ENCODE results near the gene TEPSIN. TPM values are rescaled to one million over a fixed set of nuclear protein-coding genes. Genes with fewer than 3 reads are reported as not detected.

TEPSIN gene, protein sequence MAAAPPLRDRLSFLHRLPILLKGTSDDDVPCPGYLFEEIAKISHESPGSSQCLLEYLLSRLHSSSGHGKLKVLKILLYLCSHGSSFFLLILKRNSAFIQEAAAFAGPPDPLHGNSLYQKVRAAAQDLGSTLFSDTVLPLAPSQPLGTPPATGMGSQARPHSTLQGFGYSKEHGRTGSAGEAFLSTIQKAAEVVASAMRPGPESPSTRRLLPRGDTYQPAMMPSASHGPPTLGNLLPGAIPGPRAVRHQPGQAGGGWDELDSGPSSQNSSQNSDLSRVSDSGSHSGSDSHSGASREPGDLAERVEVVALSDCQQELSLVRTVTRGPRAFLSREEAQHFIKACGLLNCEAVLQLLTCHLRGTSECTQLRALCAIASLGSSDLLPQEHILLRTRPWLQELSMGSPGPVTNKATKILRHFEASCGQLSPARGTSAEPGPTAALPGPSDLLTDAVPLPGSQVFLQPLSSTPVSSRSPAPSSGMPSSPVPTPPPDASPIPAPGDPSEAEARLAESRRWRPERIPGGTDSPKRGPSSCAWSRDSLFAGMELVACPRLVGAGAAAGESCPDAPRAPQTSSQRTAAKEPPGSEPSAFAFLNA
- 35.4 TPM for total RNA-seq

DNA sequence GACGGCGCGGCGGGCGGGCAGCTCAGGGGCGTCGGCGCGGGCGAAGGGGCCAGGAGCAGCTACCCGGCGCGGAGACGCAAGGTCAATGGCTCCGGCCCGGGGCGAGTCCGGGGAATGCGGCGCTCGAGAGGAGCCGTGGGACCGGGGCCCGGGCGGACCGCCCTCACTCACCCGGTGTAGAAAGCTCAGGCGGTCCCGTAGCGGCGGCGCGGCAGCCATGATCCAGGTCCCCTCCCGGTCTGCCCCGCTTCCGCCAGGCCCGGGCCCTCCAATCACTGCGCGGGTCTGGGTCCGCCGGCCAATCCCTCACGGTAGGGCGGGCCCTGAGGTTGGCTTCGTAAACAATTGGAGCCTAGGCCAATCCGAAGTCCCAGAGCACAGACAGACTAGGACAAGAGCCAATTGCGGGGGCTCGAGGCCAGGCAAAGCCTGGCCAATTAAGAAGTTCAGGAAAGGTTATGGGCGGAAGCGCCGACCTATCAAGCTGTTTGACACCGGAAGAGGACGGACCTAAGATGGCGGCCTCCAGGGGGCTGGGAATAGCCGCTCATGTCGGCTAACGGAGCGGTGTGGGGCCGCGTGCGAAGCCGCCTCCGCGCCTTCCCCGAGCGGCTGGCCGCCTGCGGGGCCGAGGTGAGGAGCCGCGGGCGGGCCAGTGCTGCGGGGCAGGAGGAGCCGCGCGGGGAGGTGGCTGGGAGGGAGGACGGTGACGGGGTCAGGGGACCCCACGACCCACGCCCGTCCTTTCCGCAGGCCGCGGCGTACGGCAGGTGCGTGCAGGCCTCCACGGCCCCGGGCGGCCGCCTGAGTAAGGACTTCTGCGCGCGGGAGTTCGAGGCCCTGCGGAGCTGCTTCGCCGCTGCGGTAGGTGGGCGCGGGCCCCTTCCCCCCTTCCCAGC is at the start of gene TEPSIN, which contains the start of gene NDUFAF8:
Gene TEPSIN, minus strand, starts transcription at position 241 of the 899 bp plus-strand sequence. Its CDS starts 22 bp downstream, at position 219.
Gene NDUFAF8, plus strand, starts transcription at position 504 of the 899 bp plus-strand sequence. Its CDS starts 46 bp downstream, at position 550.
- TF ChIP-seq POLR2A (IDR thresholded peaks at IDR 0.05) = peak in 1 of 2 donors; percentile 31
- TF ChIP-seq, protein P1, sequence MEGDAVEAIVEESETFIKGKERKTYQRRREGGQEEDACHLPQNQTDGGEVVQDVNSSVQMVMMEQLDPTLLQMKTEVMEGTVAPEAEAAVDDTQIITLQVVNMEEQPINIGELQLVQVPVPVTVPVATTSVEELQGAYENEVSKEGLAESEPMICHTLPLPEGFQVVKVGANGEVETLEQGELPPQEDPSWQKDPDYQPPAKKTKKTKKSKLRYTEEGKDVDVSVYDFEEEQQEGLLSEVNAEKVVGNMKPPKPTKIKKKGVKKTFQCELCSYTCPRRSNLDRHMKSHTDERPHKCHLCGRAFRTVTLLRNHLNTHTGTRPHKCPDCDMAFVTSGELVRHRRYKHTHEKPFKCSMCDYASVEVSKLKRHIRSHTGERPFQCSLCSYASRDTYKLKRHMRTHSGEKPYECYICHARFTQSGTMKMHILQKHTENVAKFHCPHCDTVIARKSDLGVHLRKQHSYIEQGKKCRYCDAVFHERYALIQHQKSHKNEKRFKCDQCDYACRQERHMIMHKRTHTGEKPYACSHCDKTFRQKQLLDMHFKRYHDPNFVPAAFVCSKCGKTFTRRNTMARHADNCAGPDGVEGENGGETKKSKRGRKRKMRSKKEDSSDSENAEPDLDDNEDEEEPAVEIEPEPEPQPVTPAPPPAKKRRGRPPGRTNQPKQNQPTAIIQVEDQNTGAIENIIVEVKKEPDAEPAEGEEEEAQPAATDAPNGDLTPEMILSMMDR (IDR thresholded peaks at IDR 0.05) = peak in 1 of 3 experiments; percentile 10
- peak; percentile 80 to 95 for TF ChIP-seq POLR2AphosphoS5 (IDR thresholded peaks at IDR 0.05; ENCODE audit: insufficient read depth in 1 of 2, low read depth in 1 of 2)
- Histone ChIP-seq H3K36me3 (no peaks in the 10 kb centered on the region), H3K27ac (peak within 1 kb of the TSS; percentile 80), H3K4me1 (peaks cover 52% of the 10 kb centered on the region), H3K4me3 (peak within 1 kb of the TSS; percentile 77 to 98), H3K9me3 (no peaks in the 10 kb centered on the region), H3K27me3 (no peaks in the 10 kb centered on the region)
- intact Hi-C loops (cut with DNase I) = no loop called here
- peak; percentile 99 for DNase-seq (ENCODE audit: extremely low spot score in 2 of 2)

DNA sequence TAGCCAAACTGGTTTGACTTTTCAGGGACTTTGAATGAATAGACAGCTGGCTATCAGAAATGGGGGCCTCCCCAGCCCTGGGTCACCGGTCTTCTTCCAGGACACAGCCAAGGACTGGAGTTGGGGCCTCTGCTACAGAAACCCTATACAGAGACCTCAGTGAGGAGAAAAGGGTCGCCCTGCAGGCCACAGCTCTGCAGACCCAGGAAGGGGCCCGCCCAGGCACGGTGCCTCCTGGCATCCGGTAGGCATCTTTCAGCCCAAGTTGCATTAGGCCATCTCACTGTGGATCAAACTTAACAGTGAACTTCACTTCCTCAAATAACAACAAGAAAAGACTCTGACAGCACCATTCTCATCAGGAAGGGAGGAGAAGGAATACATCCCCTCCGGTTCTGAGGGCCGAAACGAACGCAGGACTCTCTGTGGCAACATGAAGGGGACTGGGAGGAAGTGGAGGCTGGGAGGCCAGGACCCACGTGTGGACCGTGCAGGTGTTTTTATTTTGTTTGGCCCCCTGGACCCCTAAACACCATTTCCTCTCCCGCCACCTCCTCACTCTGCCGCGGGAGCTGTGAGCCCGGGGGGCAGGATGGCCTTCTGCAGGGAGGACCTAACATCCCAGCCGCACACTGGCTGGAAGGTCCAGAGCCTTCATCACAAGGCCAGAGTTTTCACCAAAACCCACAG is 49.0 kb upstream of the TEPSIN start:
- H3K36me3 ChIP-seq = peaks cover 0 to 15% of the 10 kb centered on the region in 2 donors
- H3K4me1 ChIP-seq = peaks cover 43% of the 10 kb centered on the region
- no peak for TF ChIP-seq POLR2AphosphoS5 (IDR thresholded peaks at IDR 0.05; ENCODE audit: insufficient read depth in 1 of 2, low read depth in 1 of 2)
- no peak for TF ChIP-seq POLR2A (IDR thresholded peaks at IDR 0.05)
- TF ChIP-seq, protein P1 (IDR thresholded peaks at IDR 0.05) = no peak

DNA sequence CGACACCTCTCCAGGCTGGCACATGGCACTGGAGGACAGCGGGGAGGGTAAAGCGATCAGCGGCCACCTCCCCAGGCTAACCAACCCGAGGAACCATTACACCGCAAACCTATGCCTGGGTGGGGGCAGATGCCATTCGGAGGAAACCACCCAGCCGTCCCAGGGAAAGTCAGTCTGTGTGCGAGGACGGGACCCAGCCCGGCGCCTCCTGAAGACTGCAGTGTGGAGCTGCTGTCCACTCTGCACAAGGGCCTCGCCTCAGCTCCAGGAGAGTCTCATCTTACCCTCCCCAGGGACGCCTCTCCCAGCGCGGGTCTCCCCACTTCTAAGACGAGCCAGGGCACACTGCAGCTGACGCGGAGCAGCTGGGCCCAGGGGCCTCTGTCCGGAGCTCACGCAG is 48.3 kb upstream of the TEPSIN start:
- Histone ChIP-seq H3K27me3 (no peaks in the 10 kb centered on the region), H3K4me3 (no peak overlapping the region), H3K27ac (no peak overlapping the region), H3K9me3 (no peaks in the 10 kb centered on the region), H3K36me3 (peaks cover 0 to 23% of the 10 kb centered on the region in 2 donors), H3K4me1 (peaks cover 35% of the 10 kb centered on the region)
- no peak for DNase-seq (ENCODE audit: extremely low spot score in 2 of 2)
- intact Hi-C loops (cut with DNase I) = no loop called here
- TF ChIP-seq POLR2AphosphoS5 (IDR thresholded peaks at IDR 0.05; ENCODE audit: insufficient read depth in 1 of 2, low read depth in 1 of 2) = no peak
- TF ChIP-seq, protein P1 (IDR thresholded peaks at IDR 0.05) = no peak
- no peak for TF ChIP-seq POLR2A (IDR thresholded peaks at IDR 0.05)

More for the DNA sequence above, 49.0 kb upstream of the TEPSIN start:
- no peak for DNase-seq (ENCODE audit: extremely low spot score in 2 of 2)
- H3K9me3 ChIP-seq = no peaks in the 10 kb centered on the region
- H3K27ac ChIP-seq = no peak overlapping the region
- no peaks in the 10 kb centered on the region for H3K27me3 ChIP-seq
- H3K4me3 ChIP-seq = no peak overlapping the region
- intact Hi-C loops (cut with DNase I) = no loop called here

DNA sequence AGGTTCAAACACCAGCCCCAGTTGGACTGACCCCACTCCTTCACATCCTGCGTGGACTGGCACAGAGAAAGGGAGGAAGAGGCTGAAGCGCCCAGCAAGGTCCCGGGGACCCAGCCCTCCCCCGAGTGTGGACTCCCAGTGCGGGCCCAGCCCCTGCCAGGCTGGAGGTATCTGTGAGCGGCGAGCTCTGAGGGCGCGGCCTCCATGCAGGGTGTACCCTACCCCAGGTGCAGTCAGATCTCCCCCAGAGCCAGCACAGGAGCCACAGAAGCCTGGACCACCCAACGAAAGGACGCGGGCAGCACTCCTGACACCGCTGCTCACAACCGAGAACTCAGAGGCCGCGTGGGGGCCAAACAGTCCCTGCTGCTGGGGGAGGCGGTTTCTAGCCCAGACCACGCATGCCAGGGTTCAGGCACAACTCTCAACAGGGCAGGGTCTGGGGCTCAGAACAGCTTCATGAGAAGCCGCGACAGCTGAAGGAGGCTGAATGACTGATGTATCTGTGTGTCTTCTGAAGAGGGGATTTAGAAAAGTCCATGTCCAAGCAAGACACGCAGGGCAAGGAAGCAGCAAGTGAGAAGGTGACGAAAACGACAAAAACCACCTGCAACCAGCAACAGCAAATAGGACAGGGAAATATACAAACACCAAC is 47.8 kb upstream of the TEPSIN start:
- Histone ChIP-seq H3K27ac (no peak overlapping the region), H3K27me3 (no peaks in the 10 kb centered on the region), H3K4me3 (no peak overlapping the region), H3K4me1 (peaks cover 30% of the 10 kb centered on the region), H3K9me3 (no peaks in the 10 kb centered on the region), H3K36me3 (peaks cover 0 to 28% of the 10 kb centered on the region in 2 donors)
- DNase-seq (ENCODE audit: extremely low spot score in 2 of 2) = no peak
- TF ChIP-seq POLR2AphosphoS5 (IDR thresholded peaks at IDR 0.05; ENCODE audit: insufficient read depth in 1 of 2, low read depth in 1 of 2) (no peak), POLR2A (IDR thresholded peaks at IDR 0.05) (no peak)
- TF ChIP-seq, protein P1 (IDR thresholded peaks at IDR 0.05) = no peak
- intact Hi-C loops (cut with DNase I) = no loop called here
